PC-9 (cell line): ENCODE data around the gene SPINT3.

ENCODE experiments used
- CTCF ChIP-seq: fragments of 200-600 bp; sonication (generic); conservative IDR thresholded peaks from 2 replicates; pipeline ENCODE4 v1.6.1; 2017; ENCODE audit warnings: mixed run types, antibody characterized with exemption, mild to moderate bottlenecking, moderate library complexity
- EZH2 ChIP-seq: fragments of 200-600 bp; sonication (generic); IDR thresholded peaks from 2 replicates; pipeline ENCODE4 v1.8.0; 2017; ENCODE audit warnings: antibody characterized with exemption, low read depth

GRCh38 chr20:45523821-45524220 is 8.4 kb upstream of the SPINT3 start:
- TF ChIP-seq EZH2: no peak
- TF ChIP-seq CTCF: no peak
